ENCODE measurements around the gene JUP. TPM values are rescaled to one million over a fixed set of nuclear protein-coding genes. Genes with fewer than 3 reads are reported as not detected.

The JUP gene
- total and polyA plus RNA-seq, 4 donors, result 39.1 to 56.0 (median 44.2) TPM

GRCh38 chr17:41801374-41802271 is 15.1 kb upstream of the JUP start:
- H3K4me1 ChIP-seq (ENCODE audit: control insufficient read depth in 4 of 4, insufficient read depth in 4 of 4, low read length in 3 of 4), result peaks cover 0 to 9% (median 3%) of the 10 kb centered on the region in 4 donors
- H3K27me3 ChIP-seq (ENCODE audit: control insufficient read depth in 4 of 4, insufficient read depth in 4 of 4, low read length in 3 of 4), result no peaks in the 10 kb centered on the region
- no peaks in the 10 kb centered on the region for H3K36me3 ChIP-seq (ENCODE audit: control insufficient read depth in 4 of 4, insufficient read depth in 3 of 4, low read depth in 1 of 4, low read length in 3 of 4)
- peak; percentile 86 for DNase-seq (ENCODE audit: low spot score)
- 20% methylated on average over 14 of the region's 14 CpGs for WGBS
- H3K9me3 ChIP-seq (ENCODE audit: control insufficient read depth in 4 of 4, low read length in 3 of 4), result no peaks in the 10 kb centered on the region
- no peak overlapping the region for H3K9ac ChIP-seq (ENCODE audit: low read depth in 1 of 2, low read length in 2 of 2)
- H3K27ac ChIP-seq (ENCODE audit: low read depth in 1 of 2, low read length in 2 of 2), result no peak overlapping the region
- TF ChIP-seq, protein P1, sequence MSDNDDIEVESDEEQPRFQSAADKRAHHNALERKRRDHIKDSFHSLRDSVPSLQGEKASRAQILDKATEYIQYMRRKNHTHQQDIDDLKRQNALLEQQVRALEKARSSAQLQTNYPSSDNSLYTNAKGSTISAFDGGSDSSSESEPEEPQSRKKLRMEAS (IDR thresholded peaks at IDR 0.05), result no peak
- no peak for TF ChIP-seq TAF1 (conservative IDR thresholded peaks at IDR 0.05)
- peak; percentile 97 to 98 for TF ChIP-seq RAD21 (IDR thresholded peaks at IDR 0.05)
- TF ChIP-seq, protein P2, sequence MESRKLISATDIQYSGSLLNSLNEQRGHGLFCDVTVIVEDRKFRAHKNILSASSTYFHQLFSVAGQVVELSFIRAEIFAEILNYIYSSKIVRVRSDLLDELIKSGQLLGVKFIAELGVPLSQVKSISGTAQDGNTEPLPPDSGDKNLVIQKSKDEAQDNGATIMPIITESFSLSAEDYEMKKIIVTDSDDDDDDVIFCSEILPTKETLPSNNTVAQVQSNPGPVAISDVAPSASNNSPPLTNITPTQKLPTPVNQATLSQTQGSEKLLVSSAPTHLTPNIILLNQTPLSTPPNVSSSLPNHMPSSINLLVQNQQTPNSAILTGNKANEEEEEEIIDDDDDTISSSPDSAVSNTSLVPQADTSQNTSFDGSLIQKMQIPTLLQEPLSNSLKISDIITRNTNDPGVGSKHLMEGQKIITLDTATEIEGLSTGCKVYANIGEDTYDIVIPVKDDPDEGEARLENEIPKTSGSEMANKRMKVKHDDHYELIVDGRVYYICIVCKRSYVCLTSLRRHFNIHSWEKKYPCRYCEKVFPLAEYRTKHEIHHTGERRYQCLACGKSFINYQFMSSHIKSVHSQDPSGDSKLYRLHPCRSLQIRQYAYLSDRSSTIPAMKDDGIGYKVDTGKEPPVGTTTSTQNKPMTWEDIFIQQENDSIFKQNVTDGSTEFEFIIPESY (IDR thresholded peaks at IDR 0.05), result no peak
- TF ChIP-seq CTCF (IDR thresholded peaks at IDR 0.05; ENCODE audit: low read depth, low read length, missing input control), result peak; percentile 97
- TF ChIP-seq SP1 (IDR thresholded peaks at IDR 0.05), result no peak
- no peak for TF ChIP-seq EGR1 (IDR thresholded peaks at IDR 0.05; ENCODE audit: low read depth in 2 of 2)
- no peak for TF ChIP-seq NR2F2 (IDR thresholded peaks at IDR 0.05)
- no peak overlapping the region for H3K4me3 ChIP-seq (ENCODE audit: low read depth in 1 of 3, low read length in 3 of 3)

DNA sequence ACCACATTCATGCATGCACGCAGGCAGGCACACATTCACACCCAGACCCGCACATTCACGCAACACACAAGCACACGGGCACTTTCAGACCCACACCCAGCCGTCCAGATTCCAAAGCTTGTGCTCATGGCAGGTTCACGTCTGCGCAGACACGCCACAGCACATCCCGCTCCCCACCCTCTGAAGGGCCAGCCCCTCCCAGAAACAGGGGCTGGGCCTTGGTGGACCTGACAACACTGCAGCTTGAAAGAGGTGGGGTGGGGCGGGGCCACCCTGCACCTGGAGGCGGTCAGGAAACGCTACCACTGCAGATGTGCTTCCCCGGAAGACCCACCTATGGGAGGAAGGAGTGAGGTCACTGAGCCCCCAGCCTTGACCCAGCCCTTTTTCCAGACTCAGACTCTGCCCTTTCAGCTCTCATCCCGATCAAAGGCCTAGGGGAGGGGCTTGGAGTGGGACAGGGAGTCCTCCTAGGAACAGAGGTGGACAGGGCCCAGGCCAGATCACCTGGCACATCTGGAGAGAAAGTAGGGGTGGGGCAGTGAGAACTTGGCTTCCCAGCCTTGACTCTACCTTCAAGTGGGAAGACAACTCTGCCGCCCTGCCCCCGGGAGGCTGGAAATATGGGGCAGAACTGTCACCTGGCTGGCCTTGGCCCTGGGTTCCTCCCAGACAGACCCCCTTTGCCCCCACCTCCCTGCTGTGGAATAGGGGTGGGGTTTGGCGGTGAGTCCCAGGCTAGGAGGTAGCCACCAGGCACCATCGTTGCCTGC is 14.3 kb upstream of the JUP start:
- DNase-seq (ENCODE audit: low spot score), result peak; percentile 49
- Histone ChIP-seq H3K9ac (ENCODE audit: low read depth in 1 of 2, low read length in 2 of 2) (no peak overlapping the region), H3K4me3 (ENCODE audit: low read depth in 1 of 3, low read length in 3 of 3) (no peak overlapping the region)

More for the DNA sequence above, 14.3 kb upstream of the JUP start:
- 65% methylated on average over 18 of the region's 18 CpGs for WGBS
- no peak for TF ChIP-seq FOXA2 (IDR thresholded peaks at IDR 0.05)
- TF ChIP-seq HNF4A (conservative IDR thresholded peaks at IDR 0.05), result peak; percentile 40 to 73
- TF ChIP-seq HNF4G (IDR thresholded peaks at IDR 0.05), result no peak
- TF ChIP-seq SP1 (IDR thresholded peaks at IDR 0.05), result no peak
- TF ChIP-seq REST (IDR thresholded peaks at IDR 0.05), result no peak
- TF ChIP-seq ATF3 (IDR thresholded peaks at IDR 0.05), result no peak
- no peak overlapping the region for H3K27ac ChIP-seq (ENCODE audit: low read depth in 1 of 2, low read length in 2 of 2)
- peaks cover 0 to 9% (median 3%) of the 10 kb centered on the region in 4 donors for H3K4me1 ChIP-seq (ENCODE audit: control insufficient read depth in 4 of 4, insufficient read depth in 4 of 4, low read length in 3 of 4)
- no peaks in the 10 kb centered on the region for H3K36me3 ChIP-seq (ENCODE audit: control insufficient read depth in 4 of 4, insufficient read depth in 3 of 4, low read depth in 1 of 4, low read length in 3 of 4)
- H3K9me3 ChIP-seq (ENCODE audit: control insufficient read depth in 4 of 4, low read length in 3 of 4), result no peaks in the 10 kb centered on the region
- H3K27me3 ChIP-seq (ENCODE audit: control insufficient read depth in 4 of 4, insufficient read depth in 4 of 4, low read length in 3 of 4), result no peaks in the 10 kb centered on the region
